ENCODE results near the gene THSD7A. TPM values are rescaled to one million over a fixed set of nuclear protein-coding genes. Genes with fewer than 3 reads are reported as not detected.
A peak's percentile ranks its signal among the peaks of the same experiment; 100 is the strongest.

THSD7A gene
- total RNA-seq, 1 donor from 2014 or later = 3.5 TPM

DNA sequence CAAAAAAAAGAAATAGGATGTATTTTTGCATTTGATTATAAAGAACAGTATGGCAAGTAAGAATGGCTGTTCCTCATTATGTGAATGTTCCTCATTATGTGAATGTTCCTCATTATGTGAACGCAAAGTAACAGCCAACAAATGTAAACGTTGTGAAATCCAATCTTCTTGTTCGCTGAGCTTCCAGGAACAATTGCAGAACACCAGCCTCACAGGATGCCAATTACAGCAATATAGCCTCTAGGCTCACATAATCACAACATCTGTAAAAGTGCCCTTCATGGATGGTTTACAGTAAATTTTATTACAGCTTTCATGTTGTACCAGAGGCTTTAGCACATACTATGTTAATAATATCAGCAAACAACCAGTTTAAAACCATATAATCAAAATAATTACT is 71.6 kb downstream of the THSD7A start:
- Histone ChIP-seq H3K4me2 (ENCODE audit: low read length) (no peak overlapping the region), H2AFZ (ENCODE audit: low read depth, low read length) (no peak overlapping the region), H3K4me1 (ENCODE audit: insufficient read depth, low read length) (no peaks in the 10 kb centered on the region), H3K27ac (ENCODE audit: low read depth, low read length) (no peak overlapping the region), H3K79me2 (ENCODE audit: insufficient read depth, low read length) (no peaks in the 10 kb centered on the region), H3K9ac (ENCODE audit: low read length) (no peak overlapping the region), H3K4me3 (ENCODE audit: insufficient read depth, low read depth, low read length) (no peak overlapping the region), H3K36me3 (ENCODE audit: insufficient read depth, low read length) (no peaks in the 10 kb centered on the region), H4K20me1 (ENCODE audit: insufficient read depth, low read length) (no peaks in the 10 kb centered on the region), H3K27me3 (ENCODE audit: insufficient read depth, low read length) (no peaks in the 10 kb centered on the region), H3K9me3 (ENCODE audit: insufficient read depth, low read depth, low read length) (no peaks in the 10 kb centered on the region)
- H3K27ac Mint-ChIP-seq (ENCODE audit: unreplicated experiment) = no peak overlapping the region
- no peak for TF ChIP-seq EZH2 (IDR thresholded peaks at IDR 0.05; ENCODE audit: insufficient read depth, low read length)
- TF ChIP-seq, protein P1, sequence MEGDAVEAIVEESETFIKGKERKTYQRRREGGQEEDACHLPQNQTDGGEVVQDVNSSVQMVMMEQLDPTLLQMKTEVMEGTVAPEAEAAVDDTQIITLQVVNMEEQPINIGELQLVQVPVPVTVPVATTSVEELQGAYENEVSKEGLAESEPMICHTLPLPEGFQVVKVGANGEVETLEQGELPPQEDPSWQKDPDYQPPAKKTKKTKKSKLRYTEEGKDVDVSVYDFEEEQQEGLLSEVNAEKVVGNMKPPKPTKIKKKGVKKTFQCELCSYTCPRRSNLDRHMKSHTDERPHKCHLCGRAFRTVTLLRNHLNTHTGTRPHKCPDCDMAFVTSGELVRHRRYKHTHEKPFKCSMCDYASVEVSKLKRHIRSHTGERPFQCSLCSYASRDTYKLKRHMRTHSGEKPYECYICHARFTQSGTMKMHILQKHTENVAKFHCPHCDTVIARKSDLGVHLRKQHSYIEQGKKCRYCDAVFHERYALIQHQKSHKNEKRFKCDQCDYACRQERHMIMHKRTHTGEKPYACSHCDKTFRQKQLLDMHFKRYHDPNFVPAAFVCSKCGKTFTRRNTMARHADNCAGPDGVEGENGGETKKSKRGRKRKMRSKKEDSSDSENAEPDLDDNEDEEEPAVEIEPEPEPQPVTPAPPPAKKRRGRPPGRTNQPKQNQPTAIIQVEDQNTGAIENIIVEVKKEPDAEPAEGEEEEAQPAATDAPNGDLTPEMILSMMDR (IDR thresholded peaks at IDR 0.05; ENCODE audit: insufficient read depth, low read depth, low read length) = no peak
- H3K36me3 Mint-ChIP-seq (ENCODE audit: low read depth, unreplicated experiment) = no peaks in the 10 kb centered on the region
- no peak overlapping the region for H3K4me3 Mint-ChIP-seq (ENCODE audit: unreplicated experiment)
- DNase-seq (ENCODE audit: low read depth) (no peak), FAIRE-seq (no peak)
- no peaks in the 10 kb centered on the region for H3K9me3 Mint-ChIP-seq (ENCODE audit: unreplicated experiment)
- no peaks in the 10 kb centered on the region for H3K4me1 Mint-ChIP-seq (ENCODE audit: low read depth, unreplicated experiment)
- no peaks in the 10 kb centered on the region for H3K27me3 Mint-ChIP-seq (ENCODE audit: low read depth, unreplicated experiment)

DNA sequence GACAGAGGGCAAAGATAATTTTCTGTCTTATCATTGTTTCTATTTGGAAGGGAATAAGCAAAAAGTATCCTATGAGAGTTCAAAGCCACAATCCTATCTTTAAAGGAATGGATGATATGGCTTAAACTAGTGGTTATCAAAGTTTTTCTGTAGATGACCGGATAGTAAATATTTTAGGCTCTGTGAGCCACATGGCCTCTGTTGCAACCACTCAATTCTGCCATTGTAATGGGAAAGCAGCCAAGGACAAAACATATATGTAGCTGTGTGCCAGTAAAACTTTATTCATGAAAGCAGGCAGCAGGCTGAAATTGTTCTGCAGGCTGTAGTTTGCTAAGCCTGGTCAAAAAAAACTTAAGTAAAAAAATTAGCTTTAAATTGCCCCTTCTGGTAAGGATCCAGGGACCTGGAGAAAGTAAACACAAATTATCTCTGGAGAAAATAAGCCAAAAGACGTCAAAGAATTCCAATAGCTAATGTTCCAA is 73.3 kb downstream of the THSD7A start:
- no peak overlapping the region for H3K27ac ChIP-seq (ENCODE audit: low read depth, low read length)
- no peak overlapping the region for H2AFZ ChIP-seq (ENCODE audit: low read depth, low read length)
- Mint-ChIP-seq H3K27me3 (ENCODE audit: low read depth, unreplicated experiment) (no peaks in the 10 kb centered on the region), H3K4me3 (ENCODE audit: unreplicated experiment) (no peak overlapping the region), H3K9me3 (ENCODE audit: unreplicated experiment) (no peaks in the 10 kb centered on the region), H3K27ac (ENCODE audit: unreplicated experiment) (no peak overlapping the region), H3K36me3 (ENCODE audit: low read depth, unreplicated experiment) (no peaks in the 10 kb centered on the region), H3K4me1 (ENCODE audit: low read depth, unreplicated experiment) (no peaks in the 10 kb centered on the region)
- FAIRE-seq = no peak
- no peaks in the 10 kb centered on the region for H3K4me1 ChIP-seq (ENCODE audit: insufficient read depth, low read length)
- H3K27me3 ChIP-seq (ENCODE audit: insufficient read depth, low read length) = no peaks in the 10 kb centered on the region
- H3K4me3 ChIP-seq (ENCODE audit: insufficient read depth, low read depth, low read length) = no peak overlapping the region
- H3K4me2 ChIP-seq (ENCODE audit: low read length) = no peak overlapping the region
- H3K9ac ChIP-seq (ENCODE audit: low read length) = no peak overlapping the region
- H4K20me1 ChIP-seq (ENCODE audit: insufficient read depth, low read length) = no peaks in the 10 kb centered on the region
- no peaks in the 10 kb centered on the region for H3K36me3 ChIP-seq (ENCODE audit: insufficient read depth, low read length)
- no peaks in the 10 kb centered on the region for H3K9me3 ChIP-seq (ENCODE audit: insufficient read depth, low read depth, low read length)
- H3K79me2 ChIP-seq (ENCODE audit: insufficient read depth, low read length) = no peaks in the 10 kb centered on the region
- no peak for TF ChIP-seq EZH2 (IDR thresholded peaks at IDR 0.05; ENCODE audit: insufficient read depth, low read length)
- TF ChIP-seq, protein P1 (IDR thresholded peaks at IDR 0.05; ENCODE audit: insufficient read depth, low read depth, low read length) = no peak
- peak; percentile 14 for DNase-seq (ENCODE audit: low read depth)

DNA sequence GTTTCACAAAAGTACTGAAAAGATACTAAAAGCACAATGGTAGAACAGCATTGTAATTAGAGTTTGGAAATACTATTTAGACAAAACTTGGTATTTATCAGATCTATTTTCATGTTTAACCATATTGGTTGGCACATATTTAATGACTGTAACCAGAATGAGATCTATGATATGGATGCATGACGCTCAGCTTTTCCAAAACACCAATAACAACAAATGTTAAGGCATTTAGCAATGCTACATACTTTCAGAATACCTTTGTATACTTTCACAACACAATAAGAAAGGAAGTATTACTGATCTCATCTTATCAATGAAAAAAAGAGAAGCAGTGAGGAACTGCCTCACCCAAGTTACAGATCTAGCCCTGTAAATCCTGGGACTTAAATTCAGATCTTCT is 74.8 kb downstream of the THSD7A start:
- no peaks in the 10 kb centered on the region for H3K9me3 ChIP-seq (ENCODE audit: insufficient read depth, low read depth, low read length)
- TF ChIP-seq, protein P1 (IDR thresholded peaks at IDR 0.05; ENCODE audit: insufficient read depth, low read depth, low read length) = no peak
- no peak for TF ChIP-seq EZH2 (IDR thresholded peaks at IDR 0.05; ENCODE audit: insufficient read depth, low read length)
- Mint-ChIP-seq H3K9me3 (ENCODE audit: unreplicated experiment) (no peaks in the 10 kb centered on the region), H3K4me3 (ENCODE audit: unreplicated experiment) (no peak overlapping the region), H3K27me3 (ENCODE audit: low read depth, unreplicated experiment) (no peaks in the 10 kb centered on the region), H3K4me1 (ENCODE audit: low read depth, unreplicated experiment) (no peaks in the 10 kb centered on the region), H3K36me3 (ENCODE audit: low read depth, unreplicated experiment) (no peaks in the 10 kb centered on the region), H3K27ac (ENCODE audit: unreplicated experiment) (no peak overlapping the region)
- H3K4me1 ChIP-seq (ENCODE audit: insufficient read depth, low read length) = no peaks in the 10 kb centered on the region
- no peak overlapping the region for H3K9ac ChIP-seq (ENCODE audit: low read length)
- H4K20me1 ChIP-seq (ENCODE audit: insufficient read depth, low read length) = no peaks in the 10 kb centered on the region
- H2AFZ ChIP-seq (ENCODE audit: low read depth, low read length) = no peak overlapping the region
- H3K27me3 ChIP-seq (ENCODE audit: insufficient read depth, low read length) = no peaks in the 10 kb centered on the region
- no peak for DNase-seq (ENCODE audit: low read depth)
- no peak overlapping the region for H3K27ac ChIP-seq (ENCODE audit: low read depth, low read length)
- no peak overlapping the region for H3K4me3 ChIP-seq (ENCODE audit: insufficient read depth, low read depth, low read length)
- H3K79me2 ChIP-seq (ENCODE audit: insufficient read depth, low read length) = no peaks in the 10 kb centered on the region
- no peaks in the 10 kb centered on the region for H3K36me3 ChIP-seq (ENCODE audit: insufficient read depth, low read length)
- no peak overlapping the region for H3K4me2 ChIP-seq (ENCODE audit: low read length)
- no peak for FAIRE-seq
